HG03064 (cell line): Measurements from ENCODE around the gene SNX30.
"Not testable (repeated sequence)": the region's sequence is repeated elsewhere in the genome, so short reads cannot be mapped to it uniquely, and the experiment has no call there.

ENCODE experiments used
- ATAC-seq: cut with Tn5 transposase; IDR thresholded peaks from one replicate; pipeline ENCODE4 v1.9.1; 2021; ENCODE audit warnings: low read depth; ENCODE audit not compliant: unreplicated experiment

SNX30 gene, protein sequence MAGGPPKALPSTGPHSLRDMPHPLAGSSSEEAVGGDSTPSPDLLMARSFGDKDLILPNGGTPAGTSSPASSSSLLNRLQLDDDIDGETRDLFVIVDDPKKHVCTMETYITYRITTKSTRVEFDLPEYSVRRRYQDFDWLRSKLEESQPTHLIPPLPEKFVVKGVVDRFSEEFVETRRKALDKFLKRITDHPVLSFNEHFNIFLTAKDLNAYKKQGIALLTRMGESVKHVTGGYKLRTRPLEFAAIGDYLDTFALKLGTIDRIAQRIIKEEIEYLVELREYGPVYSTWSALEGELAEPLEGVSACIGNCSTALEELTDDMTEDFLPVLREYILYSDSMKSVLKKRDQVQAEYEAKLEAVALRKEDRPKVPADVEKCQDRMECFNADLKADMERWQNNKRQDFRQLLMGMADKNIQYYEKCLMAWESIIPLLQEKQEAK

DNA sequence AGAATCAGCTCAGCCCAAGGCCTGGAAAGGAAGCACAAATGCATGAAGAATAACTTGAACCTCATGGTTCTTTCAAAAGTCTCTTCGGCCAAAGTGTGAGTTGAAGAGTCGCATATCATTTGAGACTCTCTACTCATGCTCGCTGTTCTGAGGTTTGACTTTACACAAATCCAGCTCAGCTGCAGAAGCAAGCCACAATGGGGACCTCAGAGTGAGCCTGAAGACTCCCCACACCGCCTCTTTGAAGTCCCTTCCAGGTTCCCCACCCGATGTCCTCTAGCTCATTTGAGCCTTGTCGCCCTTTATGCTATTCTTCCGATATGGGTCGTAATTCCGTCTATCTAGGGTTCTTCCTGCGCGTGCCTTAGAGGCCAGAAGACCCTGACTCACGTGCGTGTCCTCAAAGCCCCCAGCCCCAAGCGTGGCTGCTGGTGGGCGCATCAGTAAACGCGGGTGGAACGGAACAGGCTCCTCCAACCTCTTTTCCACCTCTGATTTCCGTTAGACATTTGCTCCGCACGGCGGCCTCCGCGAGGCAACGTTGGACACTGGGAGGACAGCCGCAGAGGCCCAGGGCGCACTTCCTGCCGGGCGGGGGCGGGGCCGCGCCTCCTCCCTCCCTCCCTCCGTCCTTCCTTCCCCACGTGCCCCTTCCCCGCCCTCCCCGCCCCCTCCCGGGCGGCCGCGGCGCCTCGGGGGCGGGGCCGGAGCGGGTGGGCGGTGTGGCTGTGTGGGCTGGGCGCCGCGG, at the start of gene SNX30:
Gene SNX30, plus strand, starts transcription at position 745 of the 748 bp plus-strand sequence. CDS start 242 bp downstream, outside the sequence.
- peak; percentile 71 for ATAC-seq

DNA sequence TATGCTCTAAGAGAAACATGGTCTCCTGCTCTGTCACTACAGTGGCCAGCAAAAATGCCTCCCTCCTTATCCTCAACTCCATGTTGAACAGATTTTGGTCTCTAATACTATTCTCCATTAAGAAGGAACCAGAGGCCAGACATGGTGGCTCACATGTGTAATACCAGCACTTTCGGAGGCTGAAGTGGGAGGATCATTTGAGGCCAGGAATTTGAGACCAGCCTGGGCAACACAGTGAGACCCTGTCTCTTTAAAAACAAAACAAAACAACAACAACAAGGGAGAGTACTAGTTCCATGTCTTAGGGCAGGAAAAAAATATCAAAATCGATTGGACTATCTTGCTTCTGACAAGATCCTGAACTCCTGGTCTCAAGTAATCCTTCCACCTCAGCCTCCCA, 47.3 kb upstream of the SNX30 start:
- ATAC-seq: no peak

DNA sequence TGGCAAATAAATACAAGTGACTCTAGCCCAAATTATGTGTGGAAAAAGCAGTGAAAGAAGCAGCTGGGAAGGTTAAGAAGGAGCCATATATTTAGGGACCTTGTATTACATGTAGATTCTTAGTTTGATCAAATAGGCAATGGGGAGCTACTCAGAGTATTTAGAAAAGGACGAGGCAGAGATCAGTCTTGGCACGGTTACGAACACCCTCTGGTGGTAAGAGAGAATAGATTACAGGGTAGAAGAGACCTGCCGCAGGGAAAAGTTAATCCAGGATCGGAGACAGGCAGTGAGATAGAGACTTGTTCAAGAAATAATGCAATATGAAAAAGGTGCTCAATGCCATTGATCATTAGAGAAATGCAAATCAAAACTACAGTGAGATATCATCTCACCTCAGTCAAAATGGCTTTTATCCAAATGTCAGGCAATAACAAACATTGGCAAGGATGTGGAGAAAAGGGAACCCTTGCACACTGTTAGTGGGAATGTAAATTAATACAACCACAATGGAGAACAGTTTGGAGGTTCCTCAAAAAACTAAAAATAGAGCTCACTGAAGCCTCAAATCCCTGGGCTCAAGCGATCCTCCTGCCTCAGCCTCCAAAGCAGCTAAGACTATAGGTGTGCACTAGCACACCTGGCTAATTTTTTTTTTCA, 44.7 kb upstream of the SNX30 start:
- ATAC-seq: no peak

DNA sequence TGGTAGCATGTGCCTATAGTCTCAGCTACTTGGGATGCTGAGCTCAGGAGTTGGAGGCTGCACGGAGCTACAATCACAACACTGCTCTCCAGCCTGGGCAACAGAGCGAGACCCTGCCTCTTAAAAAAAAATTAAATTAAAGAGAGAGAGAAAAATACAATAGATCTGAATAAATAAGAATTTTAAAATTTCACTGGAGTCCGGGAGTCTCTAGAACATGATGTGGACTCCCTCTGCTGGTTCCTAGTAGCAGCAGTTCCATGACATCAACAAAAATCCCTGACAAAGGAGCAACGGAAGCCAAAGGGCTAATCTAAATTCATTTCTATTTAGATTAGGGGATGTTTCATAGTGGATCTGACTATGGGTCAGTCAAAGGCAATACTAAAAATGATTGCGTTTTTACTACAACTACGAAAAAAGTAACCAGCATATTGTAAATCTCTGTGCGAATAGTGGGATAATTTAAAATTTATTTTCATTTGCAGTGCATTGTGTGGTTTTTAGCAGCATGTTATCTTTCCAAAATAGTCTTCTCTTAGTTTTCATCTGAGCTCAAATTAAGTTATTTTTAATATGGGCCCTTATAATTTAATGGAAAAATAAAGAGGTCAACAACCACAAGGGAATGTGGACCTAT, 39.4 kb upstream of the SNX30 start:
- no peak for ATAC-seq

DNA sequence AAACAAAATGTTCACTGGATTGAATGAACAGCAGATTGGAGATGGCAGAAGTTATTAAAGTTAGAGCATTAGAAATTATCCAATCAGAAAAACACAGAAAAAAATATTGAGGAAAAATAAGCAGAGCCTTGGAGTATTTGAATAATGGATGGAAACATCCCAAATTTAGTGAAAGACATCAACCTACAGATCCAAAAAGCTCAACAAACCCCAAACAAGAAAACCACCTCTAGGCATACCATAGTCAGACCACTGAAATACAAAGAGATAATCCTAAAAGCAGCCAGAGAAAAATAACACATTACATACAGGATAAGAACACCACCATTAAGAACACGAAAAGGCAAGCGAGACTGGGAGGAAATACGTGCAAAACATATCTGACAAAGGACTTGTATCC, 37.9 kb upstream of the SNX30 start:
- no peak for ATAC-seq

DNA sequence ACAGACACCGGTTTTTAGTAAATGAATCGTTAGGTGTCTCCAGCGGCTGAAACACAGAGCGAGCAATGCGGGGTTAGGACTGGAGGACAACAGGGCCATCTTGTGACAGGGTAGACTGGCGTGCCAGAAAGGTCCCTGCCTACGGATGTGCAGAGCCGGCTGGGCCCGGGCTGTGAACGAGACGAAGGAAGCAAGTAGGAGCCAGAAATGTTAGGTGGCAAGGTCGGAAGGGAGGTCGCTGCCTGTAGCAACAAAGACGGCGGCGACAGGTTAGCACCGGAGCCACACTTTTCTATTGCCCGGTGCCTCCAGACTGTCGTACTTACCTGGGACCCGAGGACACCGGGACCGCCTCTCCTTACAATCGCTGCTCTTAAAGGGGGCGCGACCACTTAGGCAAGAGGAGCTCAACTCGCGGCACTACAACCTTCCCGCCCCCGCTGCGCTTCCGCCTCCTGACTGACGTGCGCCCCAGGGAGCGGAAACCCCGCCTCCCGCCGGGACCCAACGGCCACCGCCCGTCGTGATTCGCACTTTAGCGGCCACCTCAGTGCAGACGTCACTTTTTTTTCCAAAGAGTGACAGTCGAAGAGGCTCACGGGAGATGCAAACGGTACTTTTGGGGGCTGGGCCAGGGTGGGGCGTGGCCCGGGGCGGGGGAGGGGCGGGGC, 32.8 kb upstream of the SNX30 start, which contains the start of gene INIP:
Gene INIP, minus strand, starts transcription at position 457 of the 671 bp plus-strand sequence. CDS start 1,632 bp downstream, outside the sequence.
- peak; percentile 91 for ATAC-seq

DNA sequence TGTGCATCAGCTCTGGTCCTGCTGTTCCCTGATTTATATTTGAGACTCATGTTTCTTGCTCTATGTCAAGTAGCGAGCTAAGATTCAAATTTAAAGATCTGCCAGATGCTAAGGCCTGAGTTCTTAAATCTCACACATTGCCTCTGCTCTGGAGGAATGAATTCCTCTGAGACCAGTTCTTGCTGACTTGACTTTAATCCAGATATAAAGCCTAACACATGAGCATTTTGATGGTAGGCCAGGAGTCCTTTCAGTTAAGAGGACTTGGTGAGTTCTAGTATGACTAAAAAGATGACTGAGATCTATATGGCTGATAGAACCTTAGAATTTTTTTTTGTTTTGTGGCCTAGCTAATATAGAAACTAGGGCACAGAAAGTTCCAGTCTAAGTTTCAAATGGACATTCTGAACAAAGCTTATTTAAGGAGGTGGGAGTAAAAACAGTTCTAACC, 31.3 kb upstream of the SNX30 start:
- ATAC-seq: no peak

DNA sequence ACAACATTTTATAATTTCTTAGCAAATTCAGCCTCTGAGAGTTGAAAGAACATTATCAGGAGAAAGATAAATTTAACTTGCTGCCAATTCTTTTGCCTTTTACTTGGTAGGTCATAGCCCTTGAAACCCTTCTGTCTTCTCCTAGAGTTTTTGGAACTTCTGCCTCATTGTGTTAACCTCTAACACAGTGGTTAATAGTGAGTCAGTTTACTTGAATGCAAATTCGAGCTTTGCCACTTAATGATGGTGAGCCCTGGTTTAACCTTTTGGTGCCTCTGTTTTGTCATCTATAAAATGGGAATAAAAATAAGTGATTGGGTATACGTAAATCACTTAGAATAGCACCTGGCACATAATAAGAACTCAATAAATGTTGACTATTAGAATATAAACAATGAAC, 30.9 kb upstream of the SNX30 start:
- no peak for ATAC-seq

DNA sequence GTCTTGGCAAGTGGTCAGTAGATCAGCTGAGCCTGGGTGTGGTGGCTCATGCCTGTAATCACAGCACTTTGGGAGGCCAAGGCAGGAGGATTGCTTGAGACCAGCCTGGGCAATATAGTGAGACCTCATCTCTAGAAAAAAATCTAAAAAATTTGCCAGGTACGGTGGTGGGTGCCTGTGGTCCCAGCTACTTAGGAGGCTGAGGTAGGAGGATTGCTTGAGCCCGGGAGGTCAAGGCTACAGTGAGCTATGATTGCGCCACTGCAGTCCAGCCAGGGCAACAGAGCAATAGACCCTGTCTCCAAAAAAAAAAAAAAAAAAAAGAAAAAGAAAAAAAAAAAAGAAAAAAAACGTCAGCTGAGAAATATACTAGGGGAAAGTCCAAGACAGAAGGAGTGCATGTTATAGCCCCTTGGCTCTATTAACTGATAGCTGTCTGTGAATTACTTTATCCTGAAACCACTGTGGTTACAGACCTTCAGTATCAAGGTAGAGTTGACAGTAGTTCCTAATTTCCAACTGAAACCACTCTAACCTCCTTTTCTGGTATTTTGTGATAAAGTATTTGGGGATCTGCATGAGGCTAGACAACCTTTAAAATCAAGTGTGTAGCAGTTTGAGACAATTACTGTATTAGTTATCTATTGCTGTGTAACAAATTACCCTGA, 30.3 kb upstream of the SNX30 start:
- no peak for ATAC-seq

DNA sequence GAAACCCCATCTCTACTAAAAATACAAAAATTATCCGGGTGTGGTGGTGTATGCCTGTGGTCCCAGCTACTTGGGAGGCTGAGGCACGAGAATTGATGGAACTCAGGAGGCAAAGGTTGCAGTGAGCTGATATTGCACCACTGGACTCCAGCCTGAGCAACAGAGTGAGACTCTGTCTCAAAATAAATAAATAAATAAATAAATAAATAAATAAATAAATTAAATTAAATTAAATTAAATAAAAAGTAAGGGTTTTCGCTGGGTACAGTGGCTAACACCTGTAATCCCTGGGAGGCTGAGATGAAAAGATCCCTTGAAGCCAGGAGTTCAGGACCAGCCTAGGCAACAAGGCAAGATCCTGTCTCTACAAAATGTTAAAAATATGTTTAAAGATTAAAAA, 27.8 kb upstream of the SNX30 start:
- ATAC-seq: not testable (repeated sequence)

DNA sequence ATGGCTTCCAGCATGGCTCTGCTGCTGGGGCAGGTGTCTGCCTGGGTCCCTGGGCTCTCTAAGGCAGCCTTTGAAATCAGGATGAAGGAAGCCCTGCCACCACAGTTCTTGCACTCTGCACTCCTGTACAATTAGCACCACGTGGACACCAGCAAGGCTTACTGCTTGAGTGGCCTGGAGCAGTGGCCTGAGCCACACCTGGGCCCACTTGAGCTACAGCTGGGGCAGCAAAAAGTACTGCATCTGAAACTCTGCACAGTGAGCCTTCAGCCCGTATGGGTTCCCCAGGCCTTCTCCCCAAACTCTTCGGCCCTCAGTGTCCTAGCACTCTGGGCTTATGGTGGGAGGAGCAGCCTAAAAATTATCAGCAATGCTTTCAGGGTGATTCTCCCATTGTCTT, 24.6 kb upstream of the SNX30 start:
- ATAC-seq: no peak

DNA sequence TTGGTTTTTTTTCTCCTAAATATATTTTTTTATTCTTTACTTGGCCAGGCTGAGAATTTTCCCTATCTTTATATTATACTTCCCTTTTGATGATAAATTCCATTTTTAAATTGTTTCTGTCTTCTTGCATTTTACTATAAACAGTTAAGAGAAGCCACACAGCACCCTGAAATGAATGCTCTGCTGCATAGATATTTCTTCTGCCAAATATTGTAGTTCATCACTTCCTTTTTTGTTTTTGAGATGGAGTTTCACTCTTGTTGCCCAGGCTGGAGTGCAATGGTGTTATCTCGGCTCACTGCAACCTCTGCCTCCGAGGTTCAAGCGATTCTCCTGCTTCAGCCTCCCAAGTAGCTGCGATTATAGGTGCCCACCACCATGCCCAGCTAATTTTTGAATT, 24.1 kb upstream of the SNX30 start:
- ATAC-seq: no peak

DNA sequence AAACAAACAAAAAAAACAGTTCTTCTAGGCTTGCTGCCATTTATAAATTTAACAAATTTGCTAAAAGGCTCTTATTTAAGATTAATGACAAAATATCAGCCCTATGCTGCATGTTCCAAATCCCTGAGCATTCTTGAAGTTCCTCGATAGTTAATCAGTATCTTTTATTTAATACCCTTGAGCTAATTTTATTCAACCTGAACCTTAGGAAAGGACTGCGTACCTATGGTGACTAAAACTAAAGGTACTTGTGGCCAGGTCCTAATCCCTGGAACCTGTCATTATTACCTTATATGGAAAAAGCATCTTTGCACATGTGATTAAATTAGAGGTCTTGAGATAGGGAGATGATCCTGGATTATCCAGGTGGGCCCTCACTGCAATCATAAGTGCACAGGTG, 22.2 kb upstream of the SNX30 start:
- no peak for ATAC-seq

DNA sequence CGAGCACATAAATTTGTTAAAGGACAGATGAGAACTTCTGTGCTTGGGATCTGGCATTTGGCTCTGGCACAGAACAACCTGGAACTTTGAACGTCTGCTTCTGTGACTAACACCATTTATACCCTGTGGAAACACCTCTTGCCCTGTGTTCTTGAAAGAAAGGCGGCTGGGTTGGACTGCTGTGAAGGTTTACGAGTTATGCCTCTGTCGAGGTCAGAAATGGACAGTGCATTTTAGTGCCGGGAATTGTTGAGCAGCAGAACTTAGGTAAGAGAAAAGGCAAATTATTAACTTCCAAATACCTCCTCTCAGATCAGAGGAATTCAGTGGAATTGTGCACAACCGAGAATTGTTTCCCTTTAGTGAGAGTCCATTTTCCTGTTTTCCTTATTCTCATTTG, 18.6 kb upstream of the SNX30 start:
- ATAC-seq: no peak

DNA sequence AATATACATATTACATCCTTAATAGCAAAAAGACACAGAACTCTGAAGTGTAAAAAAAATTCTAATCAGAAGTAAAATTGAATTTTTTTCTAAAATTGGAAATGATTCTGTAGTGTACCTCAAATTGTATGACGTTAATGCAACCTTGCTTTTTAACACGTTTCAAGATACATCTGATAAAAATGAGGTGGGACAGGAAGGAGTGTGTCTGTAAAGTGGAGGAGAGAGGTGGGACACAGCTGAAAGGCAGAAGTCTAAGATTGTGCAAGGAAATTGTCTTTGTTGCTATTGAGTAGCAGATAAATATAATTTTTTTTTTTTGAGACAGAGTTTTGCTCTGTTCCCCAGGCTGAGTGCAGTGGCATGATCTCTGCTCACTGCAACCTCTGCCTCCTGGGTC, 15.7 kb upstream of the SNX30 start:
- no peak for ATAC-seq

DNA sequence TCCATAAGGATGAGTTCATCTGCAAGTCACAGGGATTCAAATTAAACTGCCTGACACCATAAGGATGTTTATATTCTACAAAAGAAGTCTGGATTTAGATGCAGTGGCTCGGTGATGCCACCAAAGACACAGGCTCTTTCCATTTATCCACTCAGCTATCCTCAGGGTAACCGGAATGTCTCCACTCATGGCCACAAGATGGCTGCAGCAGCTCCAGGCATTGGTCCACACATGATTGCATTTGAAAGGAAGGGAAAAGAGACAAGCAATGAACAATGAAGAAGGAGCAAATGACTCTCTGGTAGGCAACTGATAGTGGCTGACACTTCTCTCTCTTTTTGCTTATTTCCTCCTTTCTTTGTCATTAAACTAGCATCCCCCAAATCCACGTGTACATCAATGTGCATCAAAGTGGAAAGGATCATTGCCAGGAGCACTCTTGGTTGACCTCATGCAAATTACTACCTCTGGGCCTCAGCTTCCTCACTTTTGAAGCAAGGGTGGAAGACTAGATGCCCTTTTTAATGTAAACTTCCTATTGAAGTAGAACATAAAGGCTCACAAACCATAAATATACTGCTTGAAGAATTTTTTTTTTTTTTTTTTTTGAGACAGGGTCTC, 7.2 kb upstream of the SNX30 start:
- no peak for ATAC-seq

DNA sequence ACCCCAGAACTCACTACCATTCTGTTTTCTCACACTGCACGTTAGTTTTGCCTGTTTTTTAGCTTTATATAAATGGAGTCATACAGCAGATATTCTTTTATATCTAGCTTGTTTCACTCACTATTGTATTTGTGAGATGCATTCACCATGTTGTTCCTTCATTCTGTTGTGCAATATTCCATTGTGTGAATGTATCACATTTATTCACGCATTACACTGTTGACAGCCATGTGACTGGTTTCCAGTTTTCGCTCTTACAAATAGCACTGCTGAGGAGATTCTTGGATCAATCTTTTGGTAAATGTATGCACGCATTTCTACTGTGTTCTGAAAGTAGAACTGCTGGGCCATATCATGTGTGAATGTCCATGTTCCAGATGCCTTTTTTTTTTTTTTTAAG, 6.4 kb upstream of the SNX30 start:
- ATAC-seq: no peak

DNA sequence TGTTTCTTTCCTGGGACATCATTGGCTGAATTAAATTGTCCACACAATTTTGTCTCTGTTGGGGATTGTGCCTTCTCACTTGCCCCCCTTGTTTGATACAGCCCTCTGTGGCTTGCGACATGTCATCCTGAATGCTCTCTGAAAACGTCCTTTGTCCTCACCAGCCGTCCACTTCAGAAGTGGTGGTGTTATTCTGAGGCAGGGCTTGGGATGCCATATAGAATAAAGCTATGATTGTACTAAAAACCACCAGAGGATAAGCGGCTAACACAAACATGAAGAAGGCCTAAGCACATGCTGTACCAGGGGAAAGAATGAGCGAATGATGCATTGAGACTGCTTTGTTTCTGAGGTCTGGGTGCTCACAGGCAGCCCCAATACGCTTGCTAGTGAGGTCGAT, 3.5 kb upstream of the SNX30 start:
- ATAC-seq: no peak

DNA sequence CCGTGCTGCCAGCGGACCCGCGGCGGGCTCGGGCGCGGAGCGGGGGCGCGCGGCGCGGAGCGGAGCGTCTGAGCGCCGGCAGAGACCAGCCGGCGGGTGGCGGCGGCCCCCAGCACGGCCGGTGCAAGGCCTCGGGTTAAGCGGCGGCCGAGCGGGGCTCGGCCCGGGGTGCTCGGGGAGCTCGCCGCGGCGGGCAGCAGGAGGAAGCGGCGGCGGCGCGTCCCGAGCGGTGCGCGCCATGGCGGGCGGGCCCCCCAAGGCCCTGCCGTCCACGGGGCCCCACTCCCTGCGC, 150 bp downstream of the SNX30 start:
- peak; percentile 40 for ATAC-seq
